NCI-H510A treated with DMSO at 0.1 percent for 48 hours (cell line): Measurements from ENCODE around the gene AHNAK2.
"Not testable (repeated sequence)": the region's sequence is repeated elsewhere in the genome, so short reads cannot be mapped to it uniquely, and the experiment has no call there.

Experiments
- DNase-seq: peaks from one replicate; lab custom pipeline; 2025; lab: John Stamatoyannopoulos, UW

AHNAK2 gene

GRCh38 chr14:104953896-104954656 is 24.1 kb downstream of the AHNAK2 start:
- DNase-seq, result no peak

GRCh38 chr14:104953097-104953496 is 25.1 kb downstream of the AHNAK2 start:
- DNase-seq, result no peak

DNA sequence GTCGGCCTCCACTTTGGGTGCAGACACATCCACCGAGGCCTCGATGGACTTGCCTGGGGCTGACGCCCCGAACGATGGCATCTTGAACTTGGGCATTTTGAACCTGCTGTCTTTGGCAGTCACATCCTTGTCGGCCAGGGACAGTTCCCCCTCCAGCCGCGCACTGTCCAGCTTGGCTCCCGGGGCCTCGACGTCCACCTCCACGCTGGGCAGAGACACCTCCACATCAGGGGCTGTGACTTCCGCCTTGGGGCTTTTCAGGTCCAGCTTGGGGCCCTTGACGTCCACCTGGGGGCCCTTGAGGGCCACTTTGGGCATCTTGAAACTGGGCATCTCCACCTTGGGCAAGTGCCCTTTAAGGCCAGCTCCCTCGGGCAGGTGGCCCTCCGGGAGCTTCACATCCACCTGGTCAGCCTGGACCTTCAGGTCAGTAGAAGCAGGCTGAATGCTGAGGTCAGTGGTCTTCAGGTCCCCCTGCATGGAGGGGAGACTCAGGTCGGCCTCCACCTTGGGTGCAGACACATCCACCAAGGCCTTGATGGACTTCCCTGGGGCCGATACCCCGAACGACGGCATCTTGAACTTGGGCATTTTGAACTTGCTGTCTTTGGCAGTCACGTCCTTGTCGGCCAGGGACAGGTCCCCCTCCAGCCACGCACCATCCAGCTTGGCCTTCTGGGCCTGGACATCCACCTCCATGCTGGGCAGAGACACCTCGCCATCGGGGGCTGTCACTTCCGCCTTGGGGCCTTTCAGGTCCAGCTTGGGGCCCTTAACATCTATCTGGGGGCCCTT is 26.1 kb downstream of the AHNAK2 start:
- not testable (repeated sequence) for DNase-seq

GRCh38 chr14:104950701-104951100 is 27.5 kb downstream of the AHNAK2 start:
- DNase-seq, result not testable (repeated sequence)

GRCh38 chr14:104950021-104950420 is 28.2 kb downstream of the AHNAK2 start:
- no peak for DNase-seq

DNA sequence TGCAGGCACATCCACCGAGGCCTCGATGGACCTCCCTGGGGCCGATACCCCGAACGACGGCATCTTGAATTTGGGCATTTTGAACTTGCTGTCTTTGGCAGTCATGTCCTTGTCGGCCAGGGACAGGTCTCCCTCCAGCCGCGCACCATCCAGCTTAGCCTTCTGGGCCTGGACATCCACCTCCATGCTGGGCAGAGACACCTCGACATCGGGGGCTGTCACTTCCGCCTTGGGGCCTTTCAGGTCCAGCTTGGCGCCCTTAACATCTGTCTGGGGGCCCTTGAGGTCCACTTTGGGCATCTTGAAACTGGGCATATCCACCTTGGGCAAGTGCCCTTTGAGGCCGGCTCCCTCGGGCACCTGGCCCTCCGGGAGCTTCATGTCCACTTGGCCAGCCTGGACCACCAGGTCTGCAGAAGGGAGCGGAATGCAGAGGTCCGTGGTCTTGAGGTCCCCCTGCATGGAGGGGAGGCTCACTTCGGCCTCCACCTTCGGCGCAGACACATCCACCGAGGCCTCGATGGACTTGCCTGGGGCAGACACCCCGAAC is 28.7 kb downstream of the AHNAK2 start:
- not testable (repeated sequence) for DNase-seq

- no peak for DNase-seq
Observed at GRCh38 chr14:104948736-104949031, 29.5 kb downstream of the AHNAK2 start.

DNA sequence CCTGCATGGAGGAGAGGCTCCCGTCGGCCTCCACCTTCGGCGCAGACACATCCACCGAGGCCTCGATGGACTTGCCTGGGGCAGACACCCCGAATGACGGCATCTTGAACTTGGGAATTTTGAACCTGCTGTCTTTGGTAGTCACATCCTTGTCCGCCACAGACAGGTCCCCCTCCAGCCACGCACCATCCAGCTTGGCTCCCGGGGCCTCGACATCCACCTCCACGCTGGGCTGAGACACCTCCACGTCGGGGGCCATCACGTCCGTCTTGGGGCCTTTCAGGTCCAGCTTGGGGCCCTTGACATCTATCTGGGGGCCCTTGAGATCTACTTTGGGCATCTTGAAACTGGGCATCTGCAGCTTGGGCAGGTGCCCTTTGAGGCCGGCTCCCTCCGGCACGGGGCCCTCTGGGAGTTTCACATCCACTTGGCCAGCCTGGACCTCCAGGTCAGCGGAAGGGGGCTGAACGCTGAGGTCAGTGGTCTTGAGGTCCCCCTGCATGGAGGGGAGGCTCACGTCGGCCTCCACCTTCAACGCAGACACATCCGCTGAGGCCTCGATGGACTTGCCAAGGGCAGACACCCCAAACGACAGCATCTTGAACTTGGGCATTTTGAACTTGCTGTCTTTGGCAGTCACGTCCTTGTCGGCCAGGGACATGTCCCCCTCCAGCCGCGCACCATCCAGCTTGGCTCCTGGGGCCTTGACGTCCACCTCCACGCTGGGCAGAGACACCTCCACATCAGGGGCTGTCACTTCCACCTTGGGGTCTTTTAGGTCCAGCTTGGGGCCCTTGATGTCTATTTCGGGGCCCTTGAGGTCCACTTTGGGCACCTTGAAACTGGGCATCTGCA is 30.1 kb downstream of the AHNAK2 start:
- DNase-seq, result not testable (repeated sequence)

GRCh38 chr14:104947201-104947600 is 31.0 kb downstream of the AHNAK2 start:
- not testable (repeated sequence) for DNase-seq

GRCh38 chr14:104945986-104946965 is 31.9 kb downstream of the AHNAK2 start:
- DNase-seq, result not testable (repeated sequence)

- DNase-seq, result not testable (repeated sequence)
Observed at GRCh38 chr14:104945266-104945665, 32.9 kb downstream of the AHNAK2 start.

GRCh38 chr14:104944436-104945205 is 33.6 kb downstream of the AHNAK2 start:
- not testable (repeated sequence) for DNase-seq

- DNase-seq, result not testable (repeated sequence)
Observed at GRCh38 chr14:104944016-104944308, 34.2 kb downstream of the AHNAK2 start.

GRCh38 chr14:104943216-104944015 is 34.8 kb downstream of the AHNAK2 start:
- DNase-seq, result not testable (repeated sequence)

- no peak for DNase-seq
Observed at GRCh38 chr14:104942586-104942985, 35.6 kb downstream of the AHNAK2 start.

- no peak for DNase-seq
Observed at GRCh38 chr14:104941508-104942365, 36.4 kb downstream of the AHNAK2 start.

DNA sequence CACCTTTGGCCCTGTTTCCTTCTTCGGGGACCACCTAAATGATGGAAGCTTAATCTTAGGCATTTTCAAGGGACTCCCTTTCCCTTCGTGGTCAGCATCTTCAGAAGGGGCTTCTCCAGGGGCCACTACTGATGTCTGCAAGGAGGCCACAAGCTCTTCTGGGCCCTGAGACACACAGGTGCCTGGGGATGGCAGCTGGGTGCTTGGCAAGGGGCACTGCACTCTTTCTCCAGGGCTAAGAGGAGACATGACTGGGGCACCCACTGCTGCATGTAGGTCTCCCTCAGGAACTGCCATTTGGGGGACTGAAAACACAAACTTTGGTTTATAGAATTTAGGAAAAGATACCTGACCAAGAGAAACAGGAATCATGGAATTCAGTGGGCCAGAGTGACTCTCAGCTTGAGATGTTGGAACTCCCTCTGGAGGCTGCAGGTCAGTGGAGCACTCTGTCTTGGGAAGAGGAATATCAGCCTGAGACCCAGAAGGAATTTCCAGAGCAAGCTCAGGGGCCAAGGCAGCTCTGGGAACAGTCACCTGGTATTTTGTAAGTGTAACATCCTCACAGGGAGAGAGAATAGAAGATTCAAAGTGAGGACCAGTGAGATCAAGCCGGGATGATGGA is 37.5 kb downstream of the AHNAK2 start:
- no peak for DNase-seq
